Measurements from ENCODE around the gene SPINDOC. TPM values are rescaled to one million over a fixed set of nuclear protein-coding genes. Genes with fewer than 3 reads are reported as not detected.
"Not testable (repeated sequence)": the region's sequence is repeated elsewhere in the genome, so short reads cannot be mapped to it uniquely, and the experiment has no call there.

SPINDOC gene
- total and polyA plus RNA-seq, 2 experiments from 2014 or later = 0.86 to 15.3 TPM

- peaks cover 9% of the 10 kb centered on the region; the same call in 1 of the 2 replicates for H3F3A ChIP-seq (ENCODE audit: insufficient read depth)
- H3K79me2 ChIP-seq (ENCODE audit: insufficient read depth) = peaks cover 94% of the 10 kb centered on the region
- H3K36me3 ChIP-seq (ENCODE audit: low read depth) = no peaks in the 10 kb centered on the region
- no peak overlapping the region for H3K27ac ChIP-seq
- DNase-seq = no peak
- no peaks in the 10 kb centered on the region for H3K27me3 ChIP-seq (replicated peaks; ENCODE audit: insufficient read depth)
- no peak for TF ChIP-seq EZH2phosphoT487 (IDR thresholded peaks at IDR 0.05; ENCODE audit: insufficient read depth, low read depth)
- no peak for TF ChIP-seq EZH2 (IDR thresholded peaks at IDR 0.05; ENCODE audit: insufficient read depth, poor library complexity, severe bottlenecking)
- no peak overlapping the region for H2AFZ ChIP-seq
- H3K4me3 ChIP-seq = no peak overlapping the region
- no peak overlapping the region for H3K4me2 ChIP-seq (ENCODE audit: unreplicated experiment)
- peaks cover 11% of the 10 kb centered on the region for H3K4me1 ChIP-seq (ENCODE audit: insufficient read depth)
- no peaks in the 10 kb centered on the region for H4K20me1 ChIP-seq (ENCODE audit: insufficient read depth)
- H3K9ac ChIP-seq = no peak overlapping the region
- in situ Hi-C loops (cut with MboI) = no loop called here
- whole genome bisulfite sequencing, 2 experiments (ENCODE audit: low coverage in 1 of 2, low lambda C conversion rate in 2 of 2, missing lambda C conversion rate in 2 of 2) = 29 to 33% methylated on average over 4 of the region's 4 CpGs
- H3K9me3 ChIP-seq (ENCODE audit: low read depth) = no peaks in the 10 kb centered on the region
- no peaks in the 10 kb centered on the region for H3K9me2 ChIP-seq (ENCODE audit: insufficient read depth)
Measured at GRCh38 chr11:63862923-63863322, 49.7 kb downstream of the SPINDOC start.

GRCh38 chr11:63863620-63864019 is 50.4 kb downstream of the SPINDOC start:
- H3K27ac ChIP-seq; H3K27me3 ChIP-seq (replicated peaks; ENCODE audit: insufficient read depth); DNase-seq; H3K9me3 ChIP-seq (ENCODE audit: low read depth); H3K4me3 ChIP-seq; H3K36me3 ChIP-seq (ENCODE audit: low read depth); H3K4me2 ChIP-seq (ENCODE audit: unreplicated experiment); H3K9ac ChIP-seq; in situ Hi-C loops (cut with MboI); H3F3A ChIP-seq (ENCODE audit: insufficient read depth); H3K9me2 ChIP-seq (ENCODE audit: insufficient read depth); H2AFZ ChIP-seq; H4K20me1 ChIP-seq (ENCODE audit: insufficient read depth): not testable (repeated sequence)
- Histone ChIP-seq H3K4me1 (ENCODE audit: insufficient read depth) (peaks cover 13% of the 10 kb centered on the region), H3K79me2 (ENCODE audit: insufficient read depth) (peaks cover 94% of the 10 kb centered on the region)
- WGBS, 2 experiments (ENCODE audit: low coverage in 1 of 2, low lambda C conversion rate in 2 of 2, missing lambda C conversion rate in 2 of 2) = 93 to 94% methylated on average over 6 of the region's 6 CpGs

- peaks cover 6% of the 10 kb centered on the region; the same call in 1 of the 2 replicates for H4K20me1 ChIP-seq (ENCODE audit: insufficient read depth)
- no peaks in the 10 kb centered on the region for H3K9me2 ChIP-seq (ENCODE audit: insufficient read depth)
- DNase-seq = peak; percentile 52
- no peak overlapping the region for H3K27ac ChIP-seq
- no peak overlapping the region for H3K9ac ChIP-seq
- no peaks in the 10 kb centered on the region for H3K27me3 ChIP-seq (replicated peaks; ENCODE audit: insufficient read depth)
- WGBS, 2 experiments (ENCODE audit: low coverage in 1 of 2, low lambda C conversion rate in 2 of 2, missing lambda C conversion rate in 2 of 2) = 47 to 48% methylated on average over 4 of the region's 4 CpGs
- no peak overlapping the region for H3K4me3 ChIP-seq
- no peaks in the 10 kb centered on the region for H3K9me3 ChIP-seq (ENCODE audit: low read depth)
- no peaks in the 10 kb centered on the region for H3K36me3 ChIP-seq (ENCODE audit: low read depth)
- H3K79me2 ChIP-seq (ENCODE audit: insufficient read depth) = peaks cover 94% of the 10 kb centered on the region
- H3K4me2 ChIP-seq (ENCODE audit: unreplicated experiment) = no peak overlapping the region
- H3F3A ChIP-seq (ENCODE audit: insufficient read depth) = peaks cover 11% of the 10 kb centered on the region; the same call in 1 of the 2 replicates
- H2AFZ ChIP-seq = no peak overlapping the region
- no peak for TF ChIP-seq EZH2 (IDR thresholded peaks at IDR 0.05; ENCODE audit: insufficient read depth, poor library complexity, severe bottlenecking)
- no peak for TF ChIP-seq EZH2phosphoT487 (IDR thresholded peaks at IDR 0.05; ENCODE audit: insufficient read depth, low read depth)
- peaks cover 23% of the 10 kb centered on the region for H3K4me1 ChIP-seq (ENCODE audit: insufficient read depth)
- in situ Hi-C loops (cut with MboI) = no loop called here
Measured at GRCh38 chr11:63866211-63866610, 53.0 kb downstream of the SPINDOC start.

- Histone ChIP-seq H3K9ac (no peak overlapping the region), H3K9me2 (ENCODE audit: insufficient read depth) (no peaks in the 10 kb centered on the region), H3K79me2 (ENCODE audit: insufficient read depth) (peaks cover 83% of the 10 kb centered on the region), H2AFZ (no peak overlapping the region), H3K36me3 (ENCODE audit: low read depth) (no peaks in the 10 kb centered on the region), H3K4me2 (ENCODE audit: unreplicated experiment) (no peak overlapping the region), H4K20me1 (ENCODE audit: insufficient read depth) (peaks cover 6% of the 10 kb centered on the region; the same call in 1 of the 2 replicates), H3K4me3 (no peak overlapping the region), H3K27me3 (replicated peaks; ENCODE audit: insufficient read depth) (no peaks in the 10 kb centered on the region), H3F3A (ENCODE audit: insufficient read depth) (peaks cover 16% of the 10 kb centered on the region; the same call in 1 of the 2 replicates), H3K9me3 (ENCODE audit: low read depth) (no peaks in the 10 kb centered on the region), H3K4me1 (ENCODE audit: insufficient read depth) (peaks cover 27% of the 10 kb centered on the region), H3K27ac (no peak overlapping the region)
- 92 to 94% methylated on average over 4 of the region's 4 CpGs for WGBS, 2 experiments (ENCODE audit: low coverage in 1 of 2, low lambda C conversion rate in 2 of 2, missing lambda C conversion rate in 2 of 2)
- DNase-seq = no peak
- TF ChIP-seq EZH2phosphoT487 (IDR thresholded peaks at IDR 0.05; ENCODE audit: insufficient read depth, low read depth) (no peak), EZH2 (IDR thresholded peaks at IDR 0.05; ENCODE audit: insufficient read depth, poor library complexity, severe bottlenecking) (no peak)
- in situ Hi-C loops (cut with MboI) = no loop called here
Measured at GRCh38 chr11:63867511-63867910, 54.3 kb downstream of the SPINDOC start.
